ENCODE measurements around the gene EXOC4.

Gene EXOC4

GRCh38 chr7:133702078-133702477, 449.2 kb downstream of the EXOC4 start:
- H3K36me3 ChIP-seq (ENCODE audit: control insufficient read depth in 2 of 2, insufficient read depth in 1 of 2, low read length in 2 of 2), result no peaks in the 10 kb centered on the region
- no peak overlapping the region for H3K4me3 ChIP-seq (ENCODE audit: low read depth, low read length)
- no peak overlapping the region for H3K27ac ChIP-seq (ENCODE audit: extremely low read depth, low read depth, low read length)
- ChIA-PET POLR2A (no interaction called here), CTCF (interaction anchor here (0.7 kb wide), 1 partner anchor 152 kb away, joined by 3 read pairs; no protein-coding TSS in a partner anchor)
- no peaks in the 10 kb centered on the region for H3K9me3 ChIP-seq (ENCODE audit: control insufficient read depth, insufficient read depth, low read depth, low read length)
- H3K4me1 ChIP-seq (ENCODE audit: control insufficient read depth, insufficient read depth, low read length), result 0 out of 2 replicates have a peak, but pooled peaks cover 5% of the 10 kb centered on the region
- TF ChIP-seq KLF9 (tag by site-specific recombination; IDR thresholded peaks at IDR 0.05; ENCODE audit: low read depth), result no peak
- TF ChIP-seq ZNF2 (tag by site-specific recombination; IDR thresholded peaks at IDR 0.05), result no peak
- no peak for TF ChIP-seq ZNF157 (tag by site-specific recombination; IDR thresholded peaks at IDR 0.05)
- TF ChIP-seq WT1 (tag by site-specific recombination; IDR thresholded peaks at IDR 0.05), result no peak
- no peak for TF ChIP-seq ZNF433 (tag by site-specific recombination; IDR thresholded peaks at IDR 0.05; ENCODE audit: low read depth)
- TF ChIP-seq ZNF624 (tag by site-specific recombination; IDR thresholded peaks at IDR 0.05), result no peak
- TF ChIP-seq ZNF791 (tag by site-specific recombination; IDR thresholded peaks at IDR 0.05), result no peak
- no peak for TF ChIP-seq SETDB1 (IDR thresholded peaks at IDR 0.05; ENCODE audit: insufficient read length, low read length)
- TF ChIP-seq ZNF670 (tag by site-specific recombination; IDR thresholded peaks at IDR 0.05; ENCODE audit: low read depth), result no peak
- no peak for TF ChIP-seq ZNF248 (tag by site-specific recombination; IDR thresholded peaks at IDR 0.05)
- TF ChIP-seq OVOL3 (tag by site-specific recombination; IDR thresholded peaks at IDR 0.05), result no peak
- TF ChIP-seq ZNF48 (tag by site-specific recombination; IDR thresholded peaks at IDR 0.05), result no peak
- no peak for TF ChIP-seq ZNF768 (tag by site-specific recombination; IDR thresholded peaks at IDR 0.05)

GRCh38 chr7:133702960-133703359, 450.1 kb downstream of the EXOC4 start:
- no peaks in the 10 kb centered on the region for H3K9me3 ChIP-seq (ENCODE audit: control insufficient read depth, insufficient read depth, low read depth, low read length)
- H3K36me3 ChIP-seq (ENCODE audit: control insufficient read depth in 2 of 2, insufficient read depth in 1 of 2, low read length in 2 of 2), result no peaks in the 10 kb centered on the region
- ChIA-PET CTCF (no interaction called here), POLR2A (no interaction called here)
- H3K27ac ChIP-seq (ENCODE audit: extremely low read depth, low read depth, low read length), result no peak overlapping the region
- no peak for TF ChIP-seq TRIM28 (IDR thresholded peaks at IDR 0.05; ENCODE audit: borderline replicate concordance, low read length)
- TF ChIP-seq ZNF214 (tag by site-specific recombination; IDR thresholded peaks at IDR 0.05; ENCODE audit: borderline replicate concordance), result no peak
- TF ChIP-seq, protein P1, sequence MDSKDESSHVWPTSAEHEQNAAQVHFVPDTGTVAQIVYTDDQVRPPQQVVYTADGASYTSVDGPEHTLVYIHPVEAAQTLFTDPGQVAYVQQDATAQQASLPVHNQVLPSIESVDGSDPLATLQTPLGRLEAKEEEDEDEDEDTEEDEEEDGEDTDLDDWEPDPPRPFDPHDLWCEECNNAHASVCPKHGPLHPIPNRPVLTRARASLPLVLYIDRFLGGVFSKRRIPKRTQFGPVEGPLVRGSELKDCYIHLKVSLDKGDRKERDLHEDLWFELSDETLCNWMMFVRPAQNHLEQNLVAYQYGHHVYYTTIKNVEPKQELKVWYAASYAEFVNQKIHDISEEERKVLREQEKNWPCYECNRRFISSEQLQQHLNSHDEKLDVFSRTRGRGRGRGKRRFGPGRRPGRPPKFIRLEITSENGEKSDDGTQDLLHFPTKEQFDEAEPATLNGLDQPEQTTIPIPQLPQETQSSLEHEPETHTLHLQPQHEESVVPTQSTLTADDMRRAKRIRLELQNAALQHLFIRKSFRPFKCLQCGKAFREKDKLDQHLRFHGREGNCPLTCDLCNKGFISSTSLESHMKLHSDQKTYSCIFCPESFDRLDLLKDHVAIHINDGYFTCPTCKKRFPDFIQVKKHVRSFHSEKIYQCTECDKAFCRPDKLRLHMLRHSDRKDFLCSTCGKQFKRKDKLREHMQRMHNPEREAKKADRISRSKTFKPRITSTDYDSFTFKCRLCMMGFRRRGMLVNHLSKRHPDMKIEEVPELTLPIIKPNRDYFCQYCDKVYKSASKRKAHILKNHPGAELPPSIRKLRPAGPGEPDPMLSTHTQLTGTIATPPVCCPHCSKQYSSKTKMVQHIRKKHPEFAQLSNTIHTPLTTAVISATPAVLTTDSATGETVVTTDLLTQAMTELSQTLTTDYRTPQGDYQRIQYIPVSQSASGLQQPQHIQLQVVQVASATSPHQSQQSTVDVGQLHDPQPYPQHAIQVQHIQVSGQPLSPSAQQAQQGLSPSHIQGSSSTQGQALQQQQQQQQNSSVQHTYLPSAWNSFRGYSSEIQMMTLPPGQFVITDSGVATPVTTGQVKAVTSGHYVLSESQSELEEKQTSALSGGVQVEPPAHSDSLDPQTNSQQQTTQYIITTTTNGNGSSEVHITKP (tag by site-specific recombination; IDR thresholded peaks at IDR 0.05), result no peak
- no peak for TF ChIP-seq ZNF426 (tag by site-specific recombination; IDR thresholded peaks at IDR 0.05)
- no peak for TF ChIP-seq ZNF202 (tag by site-specific recombination; IDR thresholded peaks at IDR 0.05; ENCODE audit: borderline replicate concordance)
- no peak for TF ChIP-seq ZNF184 (tag by site-specific recombination; IDR thresholded peaks at IDR 0.05)
- TF ChIP-seq, protein P2, sequence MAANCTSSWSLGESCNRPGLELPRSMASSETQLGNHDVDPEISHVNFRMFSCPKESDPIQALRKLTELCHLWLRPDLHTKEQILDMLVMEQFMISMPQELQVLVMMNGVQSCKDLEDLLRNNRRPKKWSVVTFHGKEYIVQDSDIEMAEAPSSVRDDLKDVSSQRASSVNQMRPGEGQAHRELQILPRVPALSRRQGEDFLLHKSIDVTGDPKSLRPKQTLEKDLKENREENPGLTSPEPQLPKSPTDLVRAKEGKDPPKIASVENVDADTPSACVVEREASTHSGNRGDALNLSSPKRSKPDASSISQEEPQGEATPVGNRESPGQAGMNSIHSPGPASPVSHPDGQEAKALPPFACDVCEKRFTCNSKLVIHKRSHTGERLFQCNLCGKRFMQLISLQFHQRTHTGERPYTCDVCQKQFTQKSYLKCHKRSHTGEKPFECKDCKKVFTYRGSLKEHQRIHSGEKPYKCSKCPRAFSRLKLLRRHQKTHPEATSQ (tag by site-specific recombination; IDR thresholded peaks at IDR 0.05), result no peak
- TF ChIP-seq ZNF561 (tag by site-specific recombination; IDR thresholded peaks at IDR 0.05; ENCODE audit: borderline replicate concordance), result no peak
- TF ChIP-seq ZNF701 (tag by site-specific recombination; IDR thresholded peaks at IDR 0.05), result no peak
- no peak overlapping the region for H3K4me3 ChIP-seq (ENCODE audit: low read depth, low read length)
- H3K4me1 ChIP-seq (ENCODE audit: control insufficient read depth, insufficient read depth, low read length), result 0 out of 2 replicates have a peak, but pooled peaks cover 4% of the 10 kb centered on the region
